Peyer's patch (tissue), 4 donors: ENCODE data around the gene ARFIP1.

Source experiments
- POLR2A ChIP-seq, 2 donors: fragments of 450-650 bp; IDR thresholded peaks; one replicate each; pipeline ENCODE4 v1.5.1; 2017; ENCODE audit warnings: antibody characterized with exemption in 2 of 2, mild to moderate bottlenecking in 2 of 2, moderate library complexity in 2 of 2
- TF ChIP-seq, protein P1 (sequence below), 6 experiments: fragments of 450-650 bp in 4 of 6; fragments of 200-600 bp in 2 of 6; sonication (generic) in 1 of 6; IDR thresholded peaks; one replicate each; pipeline ENCODE4 v1.5.1; 2017 to 2019; ENCODE audit warnings: antibody characterized with exemption in 6 of 6, mild to moderate bottlenecking in 3 of 6, moderate library complexity in 1 of 6

DNA sequence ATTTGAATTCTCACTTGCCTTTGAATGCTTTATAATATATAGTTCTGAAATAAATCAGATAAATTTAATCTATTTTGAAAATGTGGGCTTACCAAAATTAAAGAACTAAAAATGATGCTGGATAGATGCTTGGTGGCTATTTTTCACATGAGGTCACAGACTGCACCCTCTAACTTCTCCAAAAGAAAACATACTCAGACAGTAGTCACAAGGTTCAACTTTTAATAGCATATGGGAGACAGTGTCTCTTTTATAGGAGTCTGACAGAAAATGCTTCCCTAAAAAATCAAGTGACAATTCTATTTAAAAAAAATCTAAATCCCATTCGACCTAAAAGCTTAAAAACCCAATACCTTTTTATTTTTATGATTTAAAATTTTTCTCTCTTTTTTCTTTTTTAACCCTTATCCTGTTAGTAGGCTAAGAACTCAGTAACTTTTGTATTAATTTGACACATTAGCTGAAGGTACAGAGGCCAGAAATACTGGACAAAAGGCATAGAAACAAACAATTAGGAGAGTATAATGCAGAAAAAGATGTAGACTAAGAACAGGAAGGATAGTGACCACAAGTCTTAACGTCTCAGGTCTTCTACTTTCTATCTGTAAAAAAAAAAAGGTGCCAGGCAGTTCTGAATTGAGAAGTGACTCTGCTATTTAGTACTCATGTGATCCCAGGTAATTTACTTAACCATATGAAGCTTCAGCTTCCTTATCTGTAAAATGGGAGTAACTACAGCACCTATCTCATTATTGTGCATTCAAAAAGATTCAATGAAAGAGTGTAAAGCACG lies 7.8 kb upstream of the ARFIP1 start:
- TF ChIP-seq POLR2A (IDR thresholded peaks at IDR 0.05) = no peak
- TF ChIP-seq, protein P1, sequence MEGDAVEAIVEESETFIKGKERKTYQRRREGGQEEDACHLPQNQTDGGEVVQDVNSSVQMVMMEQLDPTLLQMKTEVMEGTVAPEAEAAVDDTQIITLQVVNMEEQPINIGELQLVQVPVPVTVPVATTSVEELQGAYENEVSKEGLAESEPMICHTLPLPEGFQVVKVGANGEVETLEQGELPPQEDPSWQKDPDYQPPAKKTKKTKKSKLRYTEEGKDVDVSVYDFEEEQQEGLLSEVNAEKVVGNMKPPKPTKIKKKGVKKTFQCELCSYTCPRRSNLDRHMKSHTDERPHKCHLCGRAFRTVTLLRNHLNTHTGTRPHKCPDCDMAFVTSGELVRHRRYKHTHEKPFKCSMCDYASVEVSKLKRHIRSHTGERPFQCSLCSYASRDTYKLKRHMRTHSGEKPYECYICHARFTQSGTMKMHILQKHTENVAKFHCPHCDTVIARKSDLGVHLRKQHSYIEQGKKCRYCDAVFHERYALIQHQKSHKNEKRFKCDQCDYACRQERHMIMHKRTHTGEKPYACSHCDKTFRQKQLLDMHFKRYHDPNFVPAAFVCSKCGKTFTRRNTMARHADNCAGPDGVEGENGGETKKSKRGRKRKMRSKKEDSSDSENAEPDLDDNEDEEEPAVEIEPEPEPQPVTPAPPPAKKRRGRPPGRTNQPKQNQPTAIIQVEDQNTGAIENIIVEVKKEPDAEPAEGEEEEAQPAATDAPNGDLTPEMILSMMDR (IDR thresholded peaks at IDR 0.05) = no peak
